MM.1S (cell line): Measurements from ENCODE around the gene UBL3.

Source experiments
- DNase-seq: peaks from one replicate; pipeline ENCODE4 v3.0.0-alpha.2; 2015
- H2AFZ ChIP-seq: fragments of 300-600 bp; sonication (generic); 2 replicates; pipeline ENCODE4 v1.6.0; 2016; ENCODE audit warnings: antibody characterized with exemption, low read length
- H3F3A ChIP-seq: fragments of 300-600 bp; sonication (generic); 2 replicates; pipeline ENCODE4 v1.6.1; 2016; ENCODE audit warnings: mild to moderate bottlenecking, antibody characterized with exemption, low read length, moderate library complexity, mixed read lengths; ENCODE audit not compliant: insufficient read depth
- H3K27ac ChIP-seq: fragments of 300-600 bp; sonication (generic); 2 replicates; pipeline ENCODE4 v1.5.1; 2016; ENCODE audit warnings: mild to moderate bottlenecking, low read length
- H3K27me3 ChIP-seq: fragments of 300-600 bp; sonication (generic); replicated peaks from 2 replicates; pipeline ENCODE4 v1.6.0; 2016; ENCODE audit warnings: low read length; ENCODE audit not compliant: insufficient read depth
- H3K36me3 ChIP-seq: fragments of 300-600 bp; sonication (generic); replicated peaks from 2 replicates; pipeline ENCODE4 v1.6.1; 2016; ENCODE audit warnings: mild to moderate bottlenecking, low read length, mixed read lengths; ENCODE audit not compliant: insufficient read depth
- H3K4me1 ChIP-seq: fragments of 300-600 bp; sonication (generic); 2 replicates; pipeline ENCODE4 v1.6.1; 2016; ENCODE audit warnings: low read length, mixed read lengths
- H3K4me2 ChIP-seq: fragments of 300-600 bp; sonication (generic); 2 replicates; pipeline ENCODE4 v1.6.0; 2016; ENCODE audit warnings: low read depth, low read length
- H3K4me3 ChIP-seq: fragments of 300-600 bp; sonication (generic); 2 replicates; pipeline ENCODE4 v1.5.1; 2016; ENCODE audit warnings: low read length, mixed read lengths
- H3K79me2 ChIP-seq: fragments of 300-600 bp; sonication (generic); 2 replicates; pipeline ENCODE4 v1.6.1; 2016; ENCODE audit warnings: mixed run types, low read length, mixed read lengths
- H3K9ac ChIP-seq: fragments of 300-600 bp; sonication (generic); 2 replicates; pipeline ENCODE4 v1.6.1; 2016; ENCODE audit warnings: low read length, mixed read lengths
- H3K9me2 ChIP-seq: fragments of 300-600 bp; sonication (generic); replicated peaks from 2 replicates; pipeline ENCODE4 v1.6.1; 2016; ENCODE audit warnings: mild to moderate bottlenecking, low read length, mixed read lengths; ENCODE audit not compliant: insufficient read depth
- H3K9me3 ChIP-seq: fragments of 300-600 bp; sonication (generic); replicated peaks from 2 replicates; pipeline ENCODE4 v1.6.1; 2016; ENCODE audit warnings: mild to moderate bottlenecking, low read length, mixed read lengths; ENCODE audit not compliant: insufficient read depth
- H4K20me1 ChIP-seq: fragments of 300-600 bp; sonication (generic); 2 replicates; pipeline ENCODE4 v1.6.1; 2016; ENCODE audit warnings: mild to moderate bottlenecking, low read length, moderate library complexity, mixed read lengths; ENCODE audit not compliant: insufficient read depth
- CTCF ChIP-seq: fragments of 300-600 bp; sonication (generic); IDR thresholded peaks from 2 replicates; pipeline ENCODE4 v1.5.1; 2016; ENCODE audit warnings: antibody characterized with exemption, low read length, mixed read lengths
- EZH2 ChIP-seq: fragments of 300-600 bp; sonication (generic); optimal IDR thresholded peaks from 2 replicates; pipeline ENCODE3; 2017; ENCODE audit warnings: low read depth, mild to moderate bottlenecking, antibody characterized with exemption, low read length, mixed read lengths
- EZH2phosphoT487 ChIP-seq: fragments of 300-600 bp; sonication (generic); IDR thresholded peaks from 2 replicates; pipeline ENCODE4 v1.6.1; 2018; ENCODE audit warnings: antibody characterized with exemption, low read length

Gene UBL3

GRCh38 chr13:29840585-29840984 lies 9.8 kb downstream of the UBL3 start:
- Histone ChIP-seq H3K27me3 (no peaks in the 10 kb centered on the region), H3F3A (no peaks in the 10 kb centered on the region), H4K20me1 (no peaks in the 10 kb centered on the region), H3K27ac (no peak overlapping the region), H2AFZ (no peak overlapping the region), H3K9me2 (no peaks in the 10 kb centered on the region), H3K36me3 (no peaks in the 10 kb centered on the region), H3K9ac (no peak overlapping the region), H3K79me2 (no peaks in the 10 kb centered on the region), H3K4me3 (no peak overlapping the region), H3K9me3 (no peaks in the 10 kb centered on the region), H3K4me1 (no peaks in the 10 kb centered on the region), H3K4me2 (no peak overlapping the region)
- no peak for DNase-seq
- TF ChIP-seq EZH2phosphoT487 = no peak
- TF ChIP-seq CTCF = no peak
- TF ChIP-seq EZH2 = no peak

GRCh38 chr13:29835280-29836061 lies 14.9 kb downstream of the UBL3 start:
- no peak for DNase-seq
- no peaks in the 10 kb centered on the region for H3K4me1 ChIP-seq
- H3K9me2 ChIP-seq = no peaks in the 10 kb centered on the region
- H3F3A ChIP-seq = no peaks in the 10 kb centered on the region
- H3K9ac ChIP-seq = no peak overlapping the region
- no peak overlapping the region for H3K27ac ChIP-seq
- H3K4me3 ChIP-seq = no peak overlapping the region
- H3K4me2 ChIP-seq = no peak overlapping the region
- H3K79me2 ChIP-seq = no peaks in the 10 kb centered on the region
- H3K27me3 ChIP-seq = no peaks in the 10 kb centered on the region
- TF ChIP-seq EZH2phosphoT487 (no peak), CTCF (no peak), EZH2 (no peak)
- H4K20me1 ChIP-seq = no peaks in the 10 kb centered on the region
- H2AFZ ChIP-seq = no peak overlapping the region
- no peaks in the 10 kb centered on the region for H3K9me3 ChIP-seq
- H3K36me3 ChIP-seq = no peaks in the 10 kb centered on the region

- H3K27ac ChIP-seq = no peak overlapping the region
- no peaks in the 10 kb centered on the region for H3K36me3 ChIP-seq
- no peaks in the 10 kb centered on the region for H3K4me1 ChIP-seq
- DNase-seq = no peak
- H3K4me2 ChIP-seq = no peak overlapping the region
- H3F3A ChIP-seq = no peaks in the 10 kb centered on the region
- no peaks in the 10 kb centered on the region for H3K9me2 ChIP-seq
- no peaks in the 10 kb centered on the region for H3K9me3 ChIP-seq
- no peaks in the 10 kb centered on the region for H3K79me2 ChIP-seq
- H3K9ac ChIP-seq = no peak overlapping the region
- no peaks in the 10 kb centered on the region for H4K20me1 ChIP-seq
- H3K4me3 ChIP-seq = no peak overlapping the region
- no peaks in the 10 kb centered on the region for H3K27me3 ChIP-seq
- no peak overlapping the region for H2AFZ ChIP-seq
- TF ChIP-seq EZH2 (no peak), EZH2phosphoT487 (no peak), CTCF (no peak)
Measured at GRCh38 chr13:29832761-29833298, 17.6 kb downstream of the UBL3 start.
